H54 (cell line): Measurements from ENCODE around the gene JADE2.
A peak's percentile ranks its signal among the peaks of the same experiment; 100 is the strongest.
"Not testable (repeated sequence)": the region's sequence is repeated elsewhere in the genome, so short reads cannot be mapped to it uniquely, and the experiment has no call there.

ENCODE experiments used
- DNase-seq: peaks from one replicate; pipeline ENCODE4 v3.0.0; 2011; ENCODE audit warnings: low spot score, mixed read lengths; ENCODE audit not compliant: insufficient read length
- FAIRE-seq: peaks from 3 replicates; lab custom pipeline; 2011; peaks lifted over from hg19 to GRCh38; lab: Jason Lieb, UNC
- POLR2A ChIP-seq: IDR thresholded peaks from 2 replicates; pipeline ENCODE4 v1.6.1; 2011; ENCODE audit warnings: low read depth, mild to moderate bottlenecking, low read length

JADE2 gene

GRCh38 chr5:134582941-134583340, 57.5 kb downstream of the JADE2 start:
- no peak for TF ChIP-seq POLR2A
- DNase-seq (no peak), FAIRE-seq (no peak)

- DNase-seq = no peak
- FAIRE-seq = no peak
- no peak for TF ChIP-seq POLR2A
These were observed 58.3 kb downstream of the JADE2 start for GRCh38 chr5:134583766-134584165.

DNA sequence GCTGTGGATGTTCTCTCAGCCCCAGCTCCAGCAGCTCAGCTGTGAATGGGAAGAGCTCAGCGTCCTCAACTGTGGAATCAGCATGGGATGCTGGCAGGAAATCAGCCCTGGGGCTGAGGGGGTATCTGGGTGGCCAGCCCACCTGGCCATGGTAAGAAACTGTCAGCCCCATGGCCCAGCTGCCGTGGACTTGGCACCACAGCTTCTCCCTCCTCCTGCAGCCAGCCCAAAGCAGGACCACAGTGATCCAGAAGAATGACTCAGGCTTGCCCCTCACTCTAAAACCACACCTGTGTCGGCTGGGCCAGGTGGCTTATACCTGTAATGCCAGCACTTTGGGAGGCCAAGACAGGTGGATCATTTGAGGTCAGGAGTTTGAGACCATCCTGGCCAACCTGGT, 59.2 kb downstream of the JADE2 start:
- no peak for DNase-seq
- FAIRE-seq = no peak
- no peak for TF ChIP-seq POLR2A

DNA sequence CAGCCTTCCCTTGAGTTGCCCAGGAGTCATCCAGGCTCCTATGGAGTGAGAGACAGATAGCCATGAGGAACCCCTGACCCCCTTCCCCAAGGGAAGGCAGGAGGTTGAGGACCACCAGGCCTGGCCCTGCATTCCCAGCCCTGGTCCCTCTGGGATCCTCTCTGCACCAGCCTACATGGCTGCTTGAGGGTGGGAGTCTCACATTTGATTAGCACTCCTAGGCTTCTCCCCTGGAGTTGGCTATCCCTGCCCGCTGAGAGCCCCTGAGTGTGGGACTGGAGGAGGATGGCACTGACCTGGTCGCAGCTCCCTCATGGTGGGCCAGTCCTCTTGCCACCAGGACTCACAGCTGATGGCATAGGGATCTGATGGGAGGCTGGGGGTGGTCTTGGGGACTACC, 60.5 kb downstream of the JADE2 start:
- DNase-seq (no peak), FAIRE-seq (no peak)
- TF ChIP-seq POLR2A = no peak

GRCh38 chr5:134586866-134587524, 61.5 kb downstream of the JADE2 start:
- DNase-seq (peak; percentile 75), FAIRE-seq (no peak)
- no peak for TF ChIP-seq POLR2A

DNA sequence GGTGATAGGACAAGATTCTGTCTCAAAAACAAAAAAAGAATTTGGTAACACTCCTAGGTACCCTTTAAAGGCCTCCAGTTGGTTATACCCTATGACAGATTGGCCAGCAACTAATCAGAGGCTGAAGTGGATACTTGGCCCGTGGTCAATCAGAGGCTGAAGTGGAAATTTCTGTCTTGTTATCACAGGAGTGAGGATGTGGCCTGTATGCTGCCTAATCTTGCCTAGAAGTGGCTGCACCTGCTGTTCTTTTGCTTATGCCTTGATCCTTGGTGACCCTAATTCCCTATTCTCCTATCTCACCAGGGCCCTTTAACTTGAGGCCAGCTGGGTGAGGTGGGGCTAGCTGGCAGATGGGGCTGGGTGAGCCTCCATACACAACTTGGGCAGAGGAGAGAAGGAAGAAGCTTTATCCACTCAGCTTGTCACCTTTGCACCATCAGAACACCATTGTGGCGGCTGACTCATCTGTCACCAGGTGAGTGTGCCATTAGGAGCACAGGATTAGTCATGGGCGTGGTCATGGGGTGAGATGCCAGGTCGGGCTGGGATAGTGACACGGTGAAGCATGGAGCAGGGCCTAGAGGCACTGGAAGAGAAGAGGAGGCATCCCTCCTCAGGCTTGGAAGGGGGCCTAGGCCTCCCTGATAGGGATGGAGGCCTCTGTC, 65.7 kb downstream of the JADE2 start:
- DNase-seq (no peak), FAIRE-seq (no peak)
- TF ChIP-seq POLR2A = no peak

DNA sequence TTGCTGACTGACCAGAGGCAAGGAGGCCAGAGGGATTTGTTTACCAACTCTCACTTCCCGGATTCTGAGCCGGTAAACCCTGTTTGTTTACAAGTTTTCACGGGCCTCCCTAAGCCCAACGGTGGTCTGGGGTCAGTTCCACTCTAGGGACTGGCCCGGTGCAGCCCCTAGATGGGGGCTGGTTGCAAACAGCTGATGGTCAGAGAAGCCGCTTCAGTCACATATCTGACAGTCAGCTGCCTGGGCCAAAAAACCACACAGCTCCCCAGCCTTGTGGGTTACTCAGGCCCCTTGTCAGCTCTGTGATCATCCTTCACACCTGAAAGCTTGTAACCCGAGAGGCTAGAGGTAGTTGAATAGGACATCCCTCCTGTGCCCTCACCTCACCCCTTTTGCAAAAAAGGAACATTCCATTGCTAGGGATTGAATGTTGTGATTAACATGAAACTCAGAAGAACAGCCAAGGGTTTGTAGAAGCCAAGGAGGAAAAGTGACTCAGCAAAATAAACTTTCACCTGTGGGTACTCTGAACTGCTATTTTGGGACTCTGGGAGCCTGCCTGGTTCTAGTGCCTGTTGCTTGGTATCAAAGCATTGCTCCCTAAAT, 66.8 kb downstream of the JADE2 start:
- FAIRE-seq (no peak), DNase-seq (no peak)
- TF ChIP-seq POLR2A = no peak

GRCh38 chr5:134594336-134594735, 68.9 kb downstream of the JADE2 start:
- FAIRE-seq (no peak), DNase-seq (no peak)
- no peak for TF ChIP-seq POLR2A

DNA sequence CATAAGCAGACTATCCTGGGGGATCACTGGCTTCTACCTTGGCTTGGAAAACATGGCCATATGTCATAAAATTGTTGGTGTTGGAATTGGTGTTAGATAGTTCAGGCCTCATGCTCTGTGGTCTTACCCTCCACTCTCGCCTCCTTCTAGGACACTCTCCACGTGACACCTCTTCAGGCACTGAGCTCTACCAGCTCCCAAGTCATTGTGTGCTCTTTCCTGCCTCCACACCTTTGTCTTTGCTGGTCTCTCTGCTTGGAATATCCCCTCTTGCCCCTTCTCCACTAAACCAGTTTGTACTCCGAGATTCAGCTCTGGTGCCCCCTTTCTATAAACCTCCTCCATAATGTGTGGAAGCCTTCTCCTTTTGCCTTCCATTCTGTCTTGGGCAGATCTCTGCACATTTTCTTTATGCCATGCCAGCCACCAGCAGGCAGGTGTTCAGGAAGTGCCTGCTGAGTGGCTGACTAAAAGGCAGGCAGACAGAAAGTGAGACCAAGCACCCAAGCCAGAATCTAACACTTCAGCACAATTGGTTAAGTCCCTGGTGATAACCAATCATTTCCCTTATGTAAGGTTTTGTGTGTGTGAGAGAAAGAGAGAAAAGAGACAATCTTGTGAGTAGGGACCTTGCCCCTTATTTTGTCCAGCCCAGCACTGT, 69.5 kb downstream of the JADE2 start:
- DNase-seq = no peak
- FAIRE-seq = no peak

GRCh38 chr5:134595458-134595838, 70.0 kb downstream of the JADE2 start:
- DNase-seq (no peak), FAIRE-seq (no peak)
- TF ChIP-seq POLR2A = no peak

More for the DNA sequence above, 69.5 kb downstream of the JADE2 start:
- TF ChIP-seq POLR2A = no peak

DNA sequence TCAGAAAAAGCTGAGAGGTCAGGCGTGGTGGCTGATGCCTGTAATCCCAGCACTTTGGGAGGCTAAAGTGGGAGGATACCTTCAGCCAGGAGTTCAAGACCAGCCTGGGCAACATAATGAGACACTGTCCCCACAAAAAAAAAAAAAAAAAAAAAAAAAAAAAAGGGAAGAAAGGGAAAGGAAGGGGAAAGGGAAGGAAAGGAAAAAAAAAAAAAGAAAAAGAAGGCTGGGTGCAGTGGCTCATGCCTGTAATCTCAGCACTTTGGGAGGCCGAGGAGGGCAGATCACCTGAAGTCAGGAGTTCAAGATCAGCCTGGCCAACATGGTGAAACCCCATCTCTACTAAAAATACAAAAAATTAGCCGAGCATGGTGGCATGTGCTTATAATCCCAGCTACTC, 74.3 kb downstream of the JADE2 start:
- not testable (repeated sequence) for DNase-seq

GRCh38 chr5:134600600-134600999, 75.1 kb downstream of the JADE2 start:
- DNase-seq (no peak), FAIRE-seq (no peak)
- no peak for TF ChIP-seq POLR2A

More for the DNA sequence above, 74.3 kb downstream of the JADE2 start:
- not testable (repeated sequence) for FAIRE-seq

DNA sequence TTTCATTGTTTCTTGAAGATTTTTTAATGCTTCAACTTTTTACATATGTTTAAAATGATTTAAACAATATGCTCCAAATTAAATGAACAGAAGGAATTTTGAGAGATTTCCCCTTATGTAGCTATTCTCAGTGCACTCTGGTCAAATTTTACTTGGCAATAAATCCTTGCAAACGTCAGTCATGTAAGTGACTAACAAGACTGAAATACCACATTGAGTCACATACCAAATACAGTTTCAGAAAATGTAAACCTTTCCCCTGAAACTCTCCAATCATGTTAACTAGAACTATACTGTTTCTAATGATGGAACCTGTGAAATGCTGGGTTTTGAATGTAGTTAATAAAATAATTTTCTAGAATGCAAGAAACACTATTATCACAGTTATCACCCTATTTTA, 77.6 kb downstream of the JADE2 start:
- no peak for TF ChIP-seq POLR2A
- FAIRE-seq = no peak
- DNase-seq = no peak

DNA sequence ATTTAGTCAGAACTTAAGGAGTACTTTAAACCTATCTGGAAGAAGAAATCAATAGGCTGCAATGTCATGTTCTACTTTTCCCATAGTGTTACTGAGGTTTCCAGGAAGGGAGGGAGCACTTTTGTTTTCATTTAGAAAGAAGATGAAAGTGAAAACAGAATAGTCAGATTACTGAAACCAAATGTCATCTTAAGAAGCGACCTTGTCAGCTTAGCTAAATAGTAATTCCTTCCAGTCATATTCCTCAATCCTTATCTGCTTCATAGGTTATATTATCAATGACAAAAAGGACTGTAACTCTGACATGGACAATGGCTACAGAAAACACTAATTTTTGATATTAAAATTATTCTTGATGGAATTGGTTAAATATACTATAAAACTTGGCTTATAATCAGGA, 79.4 kb downstream of the JADE2 start:
- TF ChIP-seq POLR2A = no peak
- no peak for DNase-seq
- FAIRE-seq = no peak
